Measurements from ENCODE around the gene TMEM62.
A peak's percentile ranks its signal among the peaks of the same experiment; 100 is the strongest.

TMEM62 gene

DNA sequence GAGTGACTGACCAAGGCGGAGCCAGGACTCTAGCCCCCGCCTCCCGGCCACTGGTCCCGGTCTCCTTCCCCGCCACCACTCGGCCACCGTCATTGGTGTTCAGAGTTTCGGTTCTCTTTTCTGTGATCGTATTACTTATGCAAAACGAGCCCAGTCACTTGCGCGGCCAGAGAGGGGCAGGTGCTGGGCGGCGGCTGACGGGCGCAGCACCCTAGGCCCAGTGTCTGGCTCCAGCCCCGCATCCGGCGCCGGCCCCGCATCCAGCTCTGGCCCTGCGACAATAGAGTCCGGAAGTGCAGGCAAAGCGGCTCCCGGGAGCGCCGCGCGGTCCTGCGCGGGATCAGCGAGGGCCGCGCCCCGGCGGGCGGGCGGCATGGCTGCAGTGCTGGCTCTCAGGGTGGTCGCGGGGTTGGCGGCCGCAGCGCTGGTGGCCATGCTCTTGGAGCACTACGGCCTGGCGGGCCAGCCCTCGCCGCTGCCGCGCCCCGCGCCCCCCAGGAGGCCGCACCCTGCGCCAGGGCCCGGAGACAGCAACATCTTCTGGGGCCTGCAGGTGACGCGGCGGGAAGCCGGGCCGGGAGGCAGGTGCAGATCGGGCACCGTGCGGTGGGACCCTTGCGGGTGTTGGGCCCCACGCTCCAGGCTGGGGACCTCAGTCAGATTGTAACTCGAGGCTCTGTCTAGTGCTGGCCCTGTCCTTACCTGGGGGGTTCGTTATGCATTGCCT lies at the start of gene TMEM62:
TMEM62 (plus strand) TSS at position 157 of the 727 bp plus-strand sequence; CDS start at position 374, 217 bp downstream.
- H3K27ac ChIP-seq: peak within 1 kb of the TSS; percentile 82 to 88
- H3K4me3 ChIP-seq: peak within 1 kb of the TSS; percentile 76 to 87
- TF ChIP-seq, protein P1, sequence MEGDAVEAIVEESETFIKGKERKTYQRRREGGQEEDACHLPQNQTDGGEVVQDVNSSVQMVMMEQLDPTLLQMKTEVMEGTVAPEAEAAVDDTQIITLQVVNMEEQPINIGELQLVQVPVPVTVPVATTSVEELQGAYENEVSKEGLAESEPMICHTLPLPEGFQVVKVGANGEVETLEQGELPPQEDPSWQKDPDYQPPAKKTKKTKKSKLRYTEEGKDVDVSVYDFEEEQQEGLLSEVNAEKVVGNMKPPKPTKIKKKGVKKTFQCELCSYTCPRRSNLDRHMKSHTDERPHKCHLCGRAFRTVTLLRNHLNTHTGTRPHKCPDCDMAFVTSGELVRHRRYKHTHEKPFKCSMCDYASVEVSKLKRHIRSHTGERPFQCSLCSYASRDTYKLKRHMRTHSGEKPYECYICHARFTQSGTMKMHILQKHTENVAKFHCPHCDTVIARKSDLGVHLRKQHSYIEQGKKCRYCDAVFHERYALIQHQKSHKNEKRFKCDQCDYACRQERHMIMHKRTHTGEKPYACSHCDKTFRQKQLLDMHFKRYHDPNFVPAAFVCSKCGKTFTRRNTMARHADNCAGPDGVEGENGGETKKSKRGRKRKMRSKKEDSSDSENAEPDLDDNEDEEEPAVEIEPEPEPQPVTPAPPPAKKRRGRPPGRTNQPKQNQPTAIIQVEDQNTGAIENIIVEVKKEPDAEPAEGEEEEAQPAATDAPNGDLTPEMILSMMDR (IDR thresholded peaks at IDR 0.05): no peak
- peaks cover 0 to 15% (median 8%) of the 10 kb centered on the region in 4 donors for H3K4me1 ChIP-seq
- peaks cover 17 to 31% (median 20%) of the 10 kb centered on the region in 3 donors for H3K36me3 ChIP-seq
- H3K9me3 ChIP-seq: no peaks in the 10 kb centered on the region
- no peaks in the 10 kb centered on the region for H3K27me3 ChIP-seq
- intact Hi-C loops (cut with DNase I; ENCODE audit: low total_unique reads): no loop called here
- peak; percentile 84 to 93 for DNase-seq

DNA sequence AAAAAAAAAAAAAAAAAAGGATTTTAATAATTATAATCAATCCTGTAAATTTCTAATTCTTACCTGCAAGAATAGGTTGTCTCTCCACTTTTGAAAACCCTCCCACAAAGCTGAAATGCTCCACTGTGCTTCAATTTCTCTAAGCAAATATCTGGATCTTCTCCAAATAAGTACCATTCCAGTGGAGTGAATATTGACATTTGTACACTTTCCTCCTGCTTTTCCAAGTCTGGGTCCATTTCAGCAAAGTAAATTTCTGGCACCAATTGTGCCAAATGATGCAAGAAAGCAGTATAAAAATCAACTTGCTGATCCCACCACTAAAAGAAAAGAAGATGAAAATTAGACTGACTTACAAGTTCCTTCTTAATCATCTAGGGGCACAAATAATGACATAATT lies 47.5 kb upstream of the TMEM62 start:
- Histone ChIP-seq H3K9me3 (no peaks in the 10 kb centered on the region), H3K27ac (peak overlapping the region in 1 of 2 donors; percentile 18), H3K36me3 (peaks cover 16 to 39% (median 19%) of the 10 kb centered on the region in 3 donors), H3K4me3 (no peak overlapping the region), H3K4me1 (peaks cover 0 to 21% (median 4%) of the 10 kb centered on the region in 4 donors), H3K27me3 (no peaks in the 10 kb centered on the region)
- intact Hi-C loops (cut with DNase I; ENCODE audit: low total_unique reads): no loop called here
- TF ChIP-seq, protein P1 (IDR thresholded peaks at IDR 0.05): no peak
- DNase-seq: no peak

DNA sequence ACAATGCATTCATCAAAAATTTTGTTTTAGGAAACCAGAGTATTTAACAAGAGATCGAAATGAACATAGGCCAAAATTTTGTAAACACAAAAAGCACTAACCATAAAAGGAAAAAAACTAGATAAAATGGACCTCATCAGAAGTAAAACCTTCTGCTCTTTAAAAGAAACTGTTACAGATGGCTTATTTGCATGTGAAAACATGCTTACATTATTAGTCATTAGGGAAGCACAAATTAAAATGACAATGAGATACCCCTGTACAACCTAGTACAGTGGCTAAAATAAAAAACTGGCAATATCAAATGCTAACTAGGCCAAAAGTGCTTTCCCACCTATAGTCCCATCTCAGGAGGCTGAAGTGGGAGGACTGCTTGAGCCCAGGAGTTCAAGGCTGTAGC lies 46.8 kb upstream of the TMEM62 start:
- peaks cover 0 to 21% (median 4%) of the 10 kb centered on the region in 4 donors for H3K4me1 ChIP-seq
- peak overlapping the region in 1 of 2 donors; percentile 18 for H3K27ac ChIP-seq
- no peaks in the 10 kb centered on the region for H3K27me3 ChIP-seq
- DNase-seq: no peak
- intact Hi-C loops (cut with DNase I; ENCODE audit: low total_unique reads): no loop called here
- H3K36me3 ChIP-seq: peaks cover 9 to 35% (median 17%) of the 10 kb centered on the region in 3 donors
- TF ChIP-seq, protein P1 (IDR thresholded peaks at IDR 0.05): no peak
- no peak overlapping the region for H3K4me3 ChIP-seq
- no peaks in the 10 kb centered on the region for H3K9me3 ChIP-seq

DNA sequence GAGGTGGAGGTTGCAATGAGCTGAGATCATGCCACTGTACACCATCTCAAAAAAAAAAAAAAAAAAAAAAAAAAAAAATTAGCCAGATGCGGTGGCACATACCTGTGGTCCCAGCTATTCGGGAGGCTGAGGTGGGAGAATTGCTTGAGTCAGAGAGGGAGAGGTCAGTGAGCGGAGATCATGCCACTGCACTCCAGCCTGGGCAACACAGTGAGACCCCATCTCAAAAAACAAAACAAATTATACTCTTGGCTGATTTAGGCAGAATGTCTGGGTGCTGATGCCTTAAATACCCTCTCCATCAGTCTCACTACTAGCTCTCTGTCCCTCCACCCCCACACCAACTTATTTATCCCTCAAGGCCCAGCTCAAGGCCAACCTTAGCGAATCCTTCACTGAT lies 41.5 kb upstream of the TMEM62 start:
- peaks cover 0 to 4% (median under 1%) of the 10 kb centered on the region in 3 donors for H3K36me3 ChIP-seq
- no peaks in the 10 kb centered on the region for H3K9me3 ChIP-seq
- no peak overlapping the region for H3K4me3 ChIP-seq
- DNase-seq: no peak
- TF ChIP-seq, protein P1 (IDR thresholded peaks at IDR 0.05): no peak
- no peak overlapping the region for H3K27ac ChIP-seq
- intact Hi-C loops (cut with DNase I; ENCODE audit: low total_unique reads): no loop called here
- H3K4me1 ChIP-seq: peaks cover 0 to 39% (median 0%) of the 10 kb centered on the region in 4 donors
- H3K27me3 ChIP-seq: no peaks in the 10 kb centered on the region

- no peak for DNase-seq
- Histone ChIP-seq H3K4me3 (no peak overlapping the region), H3K27me3 (no peaks in the 10 kb centered on the region), H3K27ac (peak overlapping the region in 1 of 2 donors; percentile 20), H3K36me3 (peaks cover 4 to 8% (median 7%) of the 10 kb centered on the region in 3 donors), H3K4me1 (peaks cover 0 to 45% (median 0%) of the 10 kb centered on the region in 4 donors), H3K9me3 (no peaks in the 10 kb centered on the region)
- intact Hi-C loops (cut with DNase I; ENCODE audit: low total_unique reads): no loop called here
- TF ChIP-seq, protein P1 (IDR thresholded peaks at IDR 0.05): no peak
Observed at GRCh38 chr15:43093026-43093425, 40.4 kb upstream of the TMEM62 start.

Data from tibial artery (tissue), 4 donors.